SK-N-SH treated with all-trans-retinoic acid at 6 μM for 48 hours (cell line): Measurements from ENCODE around the gene ZCCHC24.

Experiments
- ISL1 ChIP-seq: fragments of 250-450 bp; sonication (Bioruptor Pico); IDR thresholded peaks from 2 replicates; pipeline ENCODE4 v2.1.2; 2022; ENCODE audit warnings: mild to moderate bottlenecking, moderate library complexity
- TSHZ2 ChIP-seq: fragments of 250-450 bp; sonication (Bioruptor Pico); IDR thresholded peaks from 2 replicates; pipeline ENCODE4 v1.5.0; 2020; ENCODE audit warnings: mild to moderate bottlenecking, moderate library complexity
- ZFP30 ChIP-seq: fragments of 450-650 bp; formaldehyde crosslinking; IDR thresholded peaks from 2 replicates; pipeline ENCODE4 v1.5.0; 2022; ENCODE audit warnings: mild to moderate bottlenecking, moderate library complexity

- TF ChIP-seq ZFP30 (CRISPR knock-in tag) (no peak), TSHZ2 (CRISPR knock-in tag) (no peak), ISL1 (CRISPR knock-in tag) (no peak)
These were observed 46.8 kb downstream of the ZCCHC24 start for GRCh38 chr10:79398642-79399041.
